Neuronal stem cell (in vitro differentiated cells): Measurements from ENCODE around the gene ADH5.
"Not testable (repeated sequence)": the region's sequence is repeated elsewhere in the genome, so short reads cannot be mapped to it uniquely, and the experiment has no call there.

Source experiments
- DNase-seq: peaks from one replicate; pipeline ENCODE4 v3.0.0-alpha.2; 2013; ENCODE audit warnings: low spot score
- H2AFZ ChIP-seq: one replicate; pipeline ENCODE4 v1.6.1; 2013; ENCODE audit warnings: mild to moderate bottlenecking, low read length, inconsistent platforms
- H2AK5ac ChIP-seq: 2 replicates; pipeline ENCODE4 v1.6.1; 2013; ENCODE audit warnings: low read depth, mild to moderate bottlenecking, inconsistent platforms, low read length, moderate library complexity, mixed read lengths
- H2BK120ac ChIP-seq: 2 replicates; pipeline ENCODE4 v1.6.1; 2013; ENCODE audit warnings: low read depth, mild to moderate bottlenecking, inconsistent platforms, low read length, moderate library complexity, mixed read lengths
- H2BK12ac ChIP-seq: one replicate; pipeline ENCODE4 v1.6.1; 2013; ENCODE audit warnings: low read length, inconsistent platforms
- H2BK15ac ChIP-seq: 2 replicates; pipeline ENCODE4 v1.6.1; 2013; ENCODE audit warnings: mild to moderate bottlenecking, low read length, inconsistent platforms, mixed read lengths
- H2BK5ac ChIP-seq: one replicate; pipeline ENCODE4 v1.6.1; 2013; ENCODE audit warnings: inconsistent platforms, mild to moderate bottlenecking, low read length, moderate library complexity
- H3K14ac ChIP-seq: one replicate; pipeline ENCODE4 v1.6.1; 2013; ENCODE audit warnings: low read length, inconsistent platforms
- H3K18ac ChIP-seq: 2 replicates; pipeline ENCODE4 v1.6.1; 2013; ENCODE audit warnings: low read length, inconsistent platforms
- H3K23ac ChIP-seq: 2 replicates; pipeline ENCODE4 v1.6.1; 2013; ENCODE audit warnings: low read depth, mild to moderate bottlenecking, mixed read lengths, low read length, inconsistent platforms; ENCODE audit not compliant: poor library complexity
- H3K27ac ChIP-seq: replicated peaks from 3 replicates; pipeline ENCODE4 v1.5.1; 2013; ENCODE audit warnings: low read length, inconsistent platforms
- H3K27me3 ChIP-seq, 3 experiments: 2 replicates each; pipeline ENCODE4 v1.6.1; 2013; ENCODE audit warnings: low read length in 3 of 3, mild to moderate bottlenecking in 2 of 3, inconsistent platforms in 1 of 3, low read depth in 1 of 3, mixed read lengths in 1 of 3, moderate library complexity in 1 of 3; ENCODE audit not compliant: control insufficient read depth in 3 of 3, insufficient read depth in 3 of 3
- H3K36me3 ChIP-seq, 2 donors: replicated peaks in 1 of 2; 2 replicates each; pipeline ENCODE4 v1.6.1; 2013; ENCODE audit warnings: low read length in 2 of 2; ENCODE audit not compliant: control insufficient read depth in 2 of 2, insufficient read depth in 2 of 2
- H3K4ac ChIP-seq: 2 replicates; pipeline ENCODE4 v1.6.1; 2013; ENCODE audit warnings: inconsistent platforms, mild to moderate bottlenecking, low read length, moderate library complexity
- H3K4me1 ChIP-seq, 2 donors: 1 replicate in 1 of 2; 2 replicates in 1 of 2; pipeline ENCODE4 v1.6.1; 2013; ENCODE audit warnings: low read length in 2 of 2, low read depth in 1 of 2; ENCODE audit not compliant: control insufficient read depth in 2 of 2, insufficient read depth in 1 of 2
- H3K4me2 ChIP-seq: one replicate; pipeline ENCODE4 v1.6.1; 2013; ENCODE audit warnings: mild to moderate bottlenecking, low read length, inconsistent platforms; ENCODE audit not compliant: insufficient read depth, poor library complexity, severe bottlenecking
- H3K4me3 ChIP-seq, 2 donors: 2 replicates each; pipeline ENCODE4 v1.5.1; 2013; ENCODE audit warnings: low read length in 2 of 2, mild to moderate bottlenecking in 2 of 2, inconsistent platforms in 1 of 2, moderate library complexity in 1 of 2
- H3K79me1 ChIP-seq: one replicate; pipeline ENCODE4 v1.6.1; 2013; ENCODE audit warnings: low read depth, mild to moderate bottlenecking, inconsistent platforms, low read length, moderate library complexity
- H3K9ac ChIP-seq: one replicate; pipeline ENCODE4 v1.6.1; 2013; ENCODE audit warnings: mild to moderate bottlenecking, low read depth, low read length, inconsistent platforms; ENCODE audit not compliant: poor library complexity
- H3K9me3 ChIP-seq, 2 donors: replicated peaks in 1 of 2; 2 replicates each; pipeline versions ENCODE3 to v1.6.1; 2013; ENCODE audit warnings: low read length in 2 of 2, mild to moderate bottlenecking in 2 of 2, inconsistent platforms in 1 of 2, low read depth in 1 of 2, mixed read lengths in 1 of 2, moderate library complexity in 1 of 2; ENCODE audit not compliant: control insufficient read depth in 2 of 2, insufficient read depth in 1 of 2
- H4K8ac ChIP-seq: one replicate; pipeline ENCODE4 v1.6.1; 2013; ENCODE audit warnings: low read depth, mild to moderate bottlenecking, inconsistent platforms, low read length, moderate library complexity
- H4K91ac ChIP-seq: one replicate; pipeline ENCODE4 v1.6.1; 2013; ENCODE audit warnings: low read length, low read depth, mild to moderate bottlenecking, inconsistent platforms; ENCODE audit not compliant: poor library complexity
- WGBS, 2 donors: extraction: QIAGEN DNeasy Blood & Tissue Kit; methylation state at CpG; one replicate each; pipeline ENCODE4 v1.1.7; 2013; ENCODE audit warnings: missing lambda C conversion rate in 2 of 2, mixed read lengths in 1 of 2; ENCODE audit not compliant: insufficient read length in 2 of 2, insufficient replicate concordance in 1 of 2; ENCODE audit errors: extremely low coverage in 2 of 2; 5-methylcytosine and 5-hydroxymethylcytosine counted together

Gene ADH5

DNA sequence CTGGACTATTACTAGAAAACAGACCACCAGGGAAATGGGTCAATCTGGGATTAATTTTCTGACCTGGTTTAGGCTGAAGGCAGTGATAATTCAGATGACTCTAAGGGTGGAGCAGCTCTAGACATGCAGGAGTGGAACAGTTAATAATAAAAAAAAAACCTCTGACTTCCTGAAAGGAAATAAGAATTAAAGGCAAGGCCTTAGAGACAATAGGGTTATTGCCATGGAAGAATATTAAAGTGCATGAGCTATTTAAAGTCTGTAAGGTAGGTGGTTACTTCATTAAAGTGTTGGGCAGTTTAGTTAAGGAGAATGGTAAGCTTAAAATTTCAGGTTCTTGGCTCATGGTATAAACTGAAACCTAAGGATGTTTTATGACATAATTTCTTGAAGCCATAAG, 14.6 kb upstream of the ADH5 start:
- H2BK5ac ChIP-seq: no peak overlapping the region

GRCh38 chr4:99102634-99103033, 14.0 kb upstream of the ADH5 start:
- H2BK5ac ChIP-seq: no peak overlapping the region
- DNase-seq: no peak
- no peaks in the 10 kb centered on the region for H3K27me3 ChIP-seq
- no peak overlapping the region for H3K4ac ChIP-seq
- no peak overlapping the region for H3K4me3 ChIP-seq
- no peak overlapping the region for H3K9ac ChIP-seq
- H3K23ac ChIP-seq: no peak overlapping the region
- H3K4me2 ChIP-seq: no peak overlapping the region
- no peak overlapping the region for H3K27ac ChIP-seq
- no peak overlapping the region for H2AK5ac ChIP-seq
- no peak overlapping the region for H4K8ac ChIP-seq
- H3K79me1 ChIP-seq: no peaks in the 10 kb centered on the region
- H4K91ac ChIP-seq: no peak overlapping the region
- no peak overlapping the region for H2AFZ ChIP-seq
- H3K9me3 ChIP-seq: peaks cover 0 to 8% of the 10 kb centered on the region in 2 donors
- no peaks in the 10 kb centered on the region for H3K4me1 ChIP-seq
- H3K18ac ChIP-seq: no peak overlapping the region
- no peak overlapping the region for H2BK120ac ChIP-seq
- no peak overlapping the region for H3K14ac ChIP-seq
- no peak overlapping the region for H2BK15ac ChIP-seq
- no CpG with 5 or more reads among the region's 2 CpGs for WGBS, 2 donors
- H2BK12ac ChIP-seq: no peak overlapping the region
- H3K36me3 ChIP-seq: peaks cover 0 to 4% of the 10 kb centered on the region in 2 donors

More for the DNA sequence above, 14.6 kb upstream of the ADH5 start:
- H3K9ac ChIP-seq: no peak overlapping the region
- no peak overlapping the region for H3K4ac ChIP-seq
- H2AFZ ChIP-seq: no peak overlapping the region
- H4K91ac ChIP-seq: no peak overlapping the region
- no peaks in the 10 kb centered on the region for H3K79me1 ChIP-seq
- no peak overlapping the region for H3K4me2 ChIP-seq
- no peak overlapping the region for H4K8ac ChIP-seq
- peaks cover 0 to 4% of the 10 kb centered on the region in 2 donors for H3K36me3 ChIP-seq
- no peak overlapping the region for H3K23ac ChIP-seq
- no peak overlapping the region for H3K14ac ChIP-seq
- H2BK12ac ChIP-seq: no peak overlapping the region
- no peaks in the 10 kb centered on the region for H3K27me3 ChIP-seq
- no peak overlapping the region for H3K4me3 ChIP-seq
- H2BK120ac ChIP-seq: no peak overlapping the region
- H2BK15ac ChIP-seq: no peak overlapping the region
- H3K4me1 ChIP-seq: no peaks in the 10 kb centered on the region
- no peak overlapping the region for H3K27ac ChIP-seq
- peaks cover 0 to 8% of the 10 kb centered on the region in 2 donors for H3K9me3 ChIP-seq
- no peak overlapping the region for H2AK5ac ChIP-seq
- DNase-seq: no peak
- no peak overlapping the region for H3K18ac ChIP-seq

DNA sequence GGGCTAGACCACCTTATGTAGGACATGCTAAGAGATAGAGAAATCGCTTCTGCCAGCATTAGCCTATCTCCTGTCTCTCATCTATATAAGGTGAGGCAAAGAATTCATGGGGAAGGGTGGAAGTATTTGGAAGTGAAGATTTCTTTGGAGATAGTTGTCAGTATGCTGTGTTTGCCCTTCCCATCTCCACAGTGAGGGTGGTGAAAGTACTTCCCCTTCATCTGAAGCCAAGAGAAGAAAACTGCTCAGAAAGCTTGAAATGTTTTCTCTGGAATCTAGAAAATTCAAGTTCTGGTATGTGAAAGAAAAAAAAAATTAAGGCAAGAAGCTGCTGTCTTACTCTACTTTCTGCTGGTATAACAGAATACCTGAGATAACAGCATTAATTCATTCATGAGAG, 12.3 kb upstream of the ADH5 start:
- Histone ChIP-seq H2BK5ac (no peak overlapping the region), H2BK120ac (no peak overlapping the region), H3K9me3 (peaks cover 0 to 8% of the 10 kb centered on the region in 2 donors), H3K18ac (no peak overlapping the region), H2BK12ac (no peak overlapping the region), H3K14ac (no peak overlapping the region), H3K27me3 (no peaks in the 10 kb centered on the region), H3K9ac (no peak overlapping the region), H3K4me1 (no peaks in the 10 kb centered on the region), H2AFZ (no peak overlapping the region), H3K4me3 (no peak overlapping the region), H2AK5ac (no peak overlapping the region), H3K4me2 (no peak overlapping the region), H3K4ac (no peak overlapping the region), H3K36me3 (peaks cover 0 to 4% of the 10 kb centered on the region in 2 donors), H3K23ac (no peak overlapping the region), H2BK15ac (no peak overlapping the region), H4K8ac (no peak overlapping the region), H3K27ac (no peak overlapping the region), H3K79me1 (no peaks in the 10 kb centered on the region), H4K91ac (no peak overlapping the region)
- no peak for DNase-seq
- no CpG with 5 or more reads among the region's 1 CpG for WGBS, 2 donors

GRCh38 chr4:99099814-99100213, 11.2 kb upstream of the ADH5 start:
- H3K79me1 ChIP-seq, H3K36me3 ChIP-seq, H4K8ac ChIP-seq, H3K27me3 ChIP-seq, H3K27ac ChIP-seq, H4K91ac ChIP-seq, DNase-seq, H2BK12ac ChIP-seq, H3K23ac ChIP-seq, H3K4me1 ChIP-seq, H3K9me3 ChIP-seq, H3K4me3 ChIP-seq, H2AFZ ChIP-seq, H3K9ac ChIP-seq, H2BK15ac ChIP-seq, H3K18ac ChIP-seq, H3K4ac ChIP-seq, H2BK120ac ChIP-seq, H3K14ac ChIP-seq, H2AK5ac ChIP-seq, H2BK5ac ChIP-seq, H3K4me2 ChIP-seq: not testable (repeated sequence)
- no CpG with 5 or more reads among the region's 5 CpGs for WGBS, 2 donors
